DOHH2 (cell line): ENCODE data around the gene C9orf85.
A peak's percentile ranks its signal among the peaks of the same experiment; 100 is the strongest.

ENCODE experiments used
- H3F3A ChIP-seq: fragments of 200-600 bp; sonication (generic), shearing (Covaris generic); 2 replicates; pipeline ENCODE4 v1.6.0; 2016; ENCODE audit warnings: antibody characterized with exemption, mild to moderate bottlenecking; ENCODE audit not compliant: control insufficient read depth, insufficient read depth
- H3K27ac ChIP-seq: fragments of 200-600 bp; sonication (generic); 2 replicates; pipeline ENCODE4 v1.5.1; 2014; ENCODE audit warnings: low read depth, mild to moderate bottlenecking, low read length, moderate library complexity
- H3K27me3 ChIP-seq: fragments of 200-600 bp; sonication (generic); 2 replicates; pipeline ENCODE4 v1.6.1; 2014; ENCODE audit warnings: mild to moderate bottlenecking, low read length, mixed read lengths; ENCODE audit not compliant: control insufficient read depth
- H3K36me3 ChIP-seq: fragments of 200-600 bp; sonication (generic); 2 replicates; pipeline ENCODE4 v1.6.1; 2014; ENCODE audit warnings: mild to moderate bottlenecking, low read length, moderate library complexity, mixed read lengths; ENCODE audit not compliant: control insufficient read depth
- H3K4me1 ChIP-seq: fragments of 200-600 bp; sonication (generic); 2 replicates; pipeline ENCODE4 v1.6.1; 2014; ENCODE audit warnings: mild to moderate bottlenecking, low read length, mixed read lengths; ENCODE audit not compliant: control insufficient read depth
- H3K4me2 ChIP-seq: fragments of 200-600 bp; sonication (generic); 2 replicates; pipeline ENCODE4 v1.6.0; 2014; ENCODE audit warnings: mild to moderate bottlenecking, low read length, moderate library complexity
- H3K4me3 ChIP-seq: fragments of 200-600 bp; sonication (generic); 2 replicates; pipeline ENCODE4 v1.5.1; 2014; ENCODE audit warnings: mild to moderate bottlenecking, low read length, mixed read lengths
- H3K79me2 ChIP-seq: fragments of 200-600 bp; sonication (generic); 2 replicates; pipeline ENCODE4 v1.6.1; 2014; ENCODE audit warnings: mild to moderate bottlenecking, low read length, mixed read lengths; ENCODE audit not compliant: control insufficient read depth
- H3K9me2 ChIP-seq: fragments of 200-600 bp; sonication (generic); replicated peaks from 2 replicates; pipeline ENCODE4 v1.6.1; 2014; ENCODE audit warnings: mild to moderate bottlenecking, low read length, mixed read lengths; ENCODE audit not compliant: control insufficient read depth
- H3K9me3 ChIP-seq: fragments of 200-600 bp; sonication (generic); 2 replicates; pipeline ENCODE4 v1.6.1; 2014; ENCODE audit warnings: antibody characterized with exemption, low read length, mixed read lengths; ENCODE audit not compliant: control insufficient read depth, insufficient read depth
- H4K20me1 ChIP-seq: fragments of 200-600 bp; sonication (generic); 2 replicates; pipeline ENCODE4 v1.6.0; 2014; ENCODE audit warnings: low read depth, mild to moderate bottlenecking, antibody characterized with exemption, low read length, moderate library complexity; ENCODE audit not compliant: control insufficient read depth, insufficient read depth
- EZH2phosphoT487 ChIP-seq: fragments of 200-600 bp; sonication (generic); IDR thresholded peaks from 2 replicates; pipeline ENCODE4 v1.6.1; 2017; ENCODE audit warnings: borderline replicate concordance, mild to moderate bottlenecking, antibody characterized with exemption, low read length, moderate library complexity, mixed read lengths
- TF ChIP-seq, protein P1 (sequence below): fragments of 200-600 bp; sonication (generic); IDR thresholded peaks from one replicate; pipeline ENCODE4 v1.5.1; 2014; ENCODE audit warnings: antibody characterized with exemption, mild to moderate bottlenecking, low read depth, low read length; ENCODE audit not compliant: poor library complexity, severe bottlenecking

C9orf85 gene, protein sequence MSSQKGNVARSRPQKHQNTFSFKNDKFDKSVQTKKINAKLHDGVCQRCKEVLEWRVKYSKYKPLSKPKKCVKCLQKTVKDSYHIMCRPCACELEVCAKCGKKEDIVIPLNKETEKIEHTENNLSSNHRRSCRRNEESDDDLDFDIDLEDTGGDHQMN

DNA sequence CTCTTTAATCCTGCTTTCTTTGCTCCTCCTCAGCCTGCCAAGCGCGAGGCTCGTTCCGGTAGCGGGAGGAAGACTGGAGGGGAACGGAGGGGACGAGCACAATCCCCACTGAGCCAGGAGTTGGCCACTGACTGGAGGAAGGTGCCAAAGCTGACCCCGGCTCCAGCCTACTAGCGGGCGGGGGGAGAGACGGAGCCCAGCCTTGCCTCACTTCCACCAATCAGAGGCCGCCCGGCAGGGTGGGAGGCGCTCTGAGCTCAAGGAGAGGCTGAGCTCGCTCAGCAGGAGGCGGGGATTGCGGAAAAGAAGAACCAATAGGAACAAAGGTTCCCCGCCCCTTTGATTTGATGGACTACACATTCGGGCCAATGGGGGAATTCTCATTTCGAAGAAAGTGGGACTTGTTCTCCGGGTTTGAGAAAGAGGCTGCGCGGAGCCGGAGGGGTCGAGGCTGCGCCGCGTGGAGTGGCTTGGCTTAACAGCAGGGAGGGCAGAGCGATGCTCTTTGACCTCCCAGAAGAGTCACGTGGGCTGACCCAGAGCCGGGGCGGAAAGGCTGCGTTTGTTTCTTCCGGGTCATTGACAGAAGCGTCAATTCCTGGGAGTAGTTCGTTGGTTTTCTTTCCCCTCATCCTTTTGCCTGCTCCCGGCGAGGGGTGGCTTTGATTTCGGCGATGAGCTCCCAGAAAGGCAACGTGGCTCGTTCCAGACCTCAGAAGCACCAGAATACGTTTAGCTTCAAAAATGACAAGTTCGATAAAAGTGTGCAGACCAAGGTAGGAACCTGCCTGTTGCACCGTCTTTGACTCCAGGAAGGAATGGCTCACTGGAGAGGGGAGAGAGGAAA, at the start of gene C9orf85, which contains the start of gene ABHD17B:
Gene C9orf85, plus strand, starts transcription at position 579 of the 847 bp plus-strand sequence. Its CDS starts 96 bp downstream, at position 675.
Gene ABHD17B, minus strand, starts transcription at position 133 of the 847 bp plus-strand sequence. CDS start 36,113 bp downstream, outside the sequence.
- H3K9me2 ChIP-seq = no peaks in the 10 kb centered on the region
- H3K9me3 ChIP-seq = no peaks in the 10 kb centered on the region
- H3K27ac ChIP-seq = peak within 1 kb of the TSS; percentile 78
- peaks cover 35% of the 10 kb centered on the region; the same call in 1 of the 2 replicates for H4K20me1 ChIP-seq
- H3K79me2 ChIP-seq = peaks cover 96% of the 10 kb centered on the region
- peak within 1 kb of the TSS; percentile 99 for H3K4me3 ChIP-seq
- no peaks in the 10 kb centered on the region for H3K27me3 ChIP-seq
- H3F3A ChIP-seq = peaks cover 4% of the 10 kb centered on the region; the same call in 1 of the 2 replicates
- peak within 1 kb of the TSS; percentile 84 for H3K4me2 ChIP-seq
- TF ChIP-seq EZH2phosphoT487 = no peak
- TF ChIP-seq, protein P1, sequence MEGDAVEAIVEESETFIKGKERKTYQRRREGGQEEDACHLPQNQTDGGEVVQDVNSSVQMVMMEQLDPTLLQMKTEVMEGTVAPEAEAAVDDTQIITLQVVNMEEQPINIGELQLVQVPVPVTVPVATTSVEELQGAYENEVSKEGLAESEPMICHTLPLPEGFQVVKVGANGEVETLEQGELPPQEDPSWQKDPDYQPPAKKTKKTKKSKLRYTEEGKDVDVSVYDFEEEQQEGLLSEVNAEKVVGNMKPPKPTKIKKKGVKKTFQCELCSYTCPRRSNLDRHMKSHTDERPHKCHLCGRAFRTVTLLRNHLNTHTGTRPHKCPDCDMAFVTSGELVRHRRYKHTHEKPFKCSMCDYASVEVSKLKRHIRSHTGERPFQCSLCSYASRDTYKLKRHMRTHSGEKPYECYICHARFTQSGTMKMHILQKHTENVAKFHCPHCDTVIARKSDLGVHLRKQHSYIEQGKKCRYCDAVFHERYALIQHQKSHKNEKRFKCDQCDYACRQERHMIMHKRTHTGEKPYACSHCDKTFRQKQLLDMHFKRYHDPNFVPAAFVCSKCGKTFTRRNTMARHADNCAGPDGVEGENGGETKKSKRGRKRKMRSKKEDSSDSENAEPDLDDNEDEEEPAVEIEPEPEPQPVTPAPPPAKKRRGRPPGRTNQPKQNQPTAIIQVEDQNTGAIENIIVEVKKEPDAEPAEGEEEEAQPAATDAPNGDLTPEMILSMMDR = no peak
- peaks cover 30% of the 10 kb centered on the region for H3K36me3 ChIP-seq
- H3K4me1 ChIP-seq = peaks cover 52% of the 10 kb centered on the region

DNA sequence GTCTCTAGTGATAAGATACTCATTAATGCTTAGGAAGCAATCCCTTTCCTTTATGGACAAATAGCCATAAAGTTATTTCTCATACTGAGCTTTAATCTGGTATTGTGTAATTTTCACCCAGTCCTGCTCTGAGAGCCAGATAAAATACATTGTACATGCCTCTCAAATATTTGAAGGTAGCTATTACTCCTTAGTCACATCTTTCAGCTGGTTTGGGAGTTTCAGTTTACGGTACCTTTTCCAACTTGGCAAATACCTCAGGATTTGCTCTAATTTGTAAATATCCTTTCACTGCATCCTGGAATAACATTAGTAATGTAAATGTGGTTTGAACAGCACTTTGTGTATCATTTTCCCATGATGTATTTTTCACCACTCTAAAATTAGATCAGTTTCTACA, 47.8 kb upstream of the C9orf85 start:
- Histone ChIP-seq H3K27me3 (no peaks in the 10 kb centered on the region), H4K20me1 (no peaks in the 10 kb centered on the region), H3K27ac (peak overlapping the region; percentile 92), H3K9me3 (peaks cover 15% of the 10 kb centered on the region), H3K4me1 (peaks cover 76% of the 10 kb centered on the region), H3K9me2 (no peaks in the 10 kb centered on the region), H3K4me3 (peak overlapping the region; percentile 53), H3K79me2 (peaks cover 61% of the 10 kb centered on the region), H3K36me3 (peaks cover 64% of the 10 kb centered on the region), H3F3A (peaks cover 23% of the 10 kb centered on the region), H3K4me2 (peak overlapping the region; percentile 65)
- no peak for TF ChIP-seq EZH2phosphoT487
- TF ChIP-seq, protein P1 = no peak

DNA sequence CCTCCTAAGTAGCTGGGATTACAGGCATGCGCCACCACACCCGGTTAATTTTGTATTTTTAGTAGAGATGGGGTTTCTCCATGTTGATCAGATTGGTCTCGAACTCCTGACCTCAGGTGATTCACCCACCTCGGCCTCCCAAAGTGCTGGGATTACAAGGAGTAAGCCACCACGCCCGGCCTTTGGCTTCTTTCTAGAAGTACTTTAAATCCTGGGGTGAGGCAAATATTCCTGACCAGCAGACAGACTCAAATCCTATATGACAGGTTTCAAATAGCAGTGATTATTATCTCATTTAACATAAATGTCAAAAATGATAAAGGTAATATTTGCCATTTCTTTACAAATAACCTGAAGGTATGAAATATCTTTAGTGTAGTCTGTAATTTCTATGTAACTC, 36.1 kb upstream of the C9orf85 start:
- no peak overlapping the region for H3K27ac ChIP-seq
- no peaks in the 10 kb centered on the region for H3K9me2 ChIP-seq
- no peak for TF ChIP-seq EZH2phosphoT487
- TF ChIP-seq, protein P1 = no peak
- H3K36me3 ChIP-seq = peaks cover 78% of the 10 kb centered on the region
- H3K27me3 ChIP-seq = no peaks in the 10 kb centered on the region
- no peaks in the 10 kb centered on the region for H3F3A ChIP-seq
- peaks cover 95% of the 10 kb centered on the region for H3K79me2 ChIP-seq
- no peak overlapping the region for H3K4me3 ChIP-seq
- H3K9me3 ChIP-seq = peaks cover 24% of the 10 kb centered on the region
- H3K4me1 ChIP-seq = peaks cover 54% of the 10 kb centered on the region
- H4K20me1 ChIP-seq = 0 out of 2 replicates have a peak, but pooled peaks cover 5% of the 10 kb centered on the region
- no peak overlapping the region for H3K4me2 ChIP-seq
